NCI-H1092 treated with DMSO at 0.1 percent for 48 hours (cell line): ENCODE data around the gene ASIC5.
A peak's percentile ranks its signal among the peaks of the same experiment; 100 is the strongest.

Source experiments
- DNase-seq: peaks from one replicate; lab custom pipeline; 2025; lab: John Stamatoyannopoulos, UW

The ASIC5 gene

GRCh38 chr4:155879767-155880166 lies 13.7 kb upstream of the ASIC5 start:
- DNase-seq = no peak

DNA sequence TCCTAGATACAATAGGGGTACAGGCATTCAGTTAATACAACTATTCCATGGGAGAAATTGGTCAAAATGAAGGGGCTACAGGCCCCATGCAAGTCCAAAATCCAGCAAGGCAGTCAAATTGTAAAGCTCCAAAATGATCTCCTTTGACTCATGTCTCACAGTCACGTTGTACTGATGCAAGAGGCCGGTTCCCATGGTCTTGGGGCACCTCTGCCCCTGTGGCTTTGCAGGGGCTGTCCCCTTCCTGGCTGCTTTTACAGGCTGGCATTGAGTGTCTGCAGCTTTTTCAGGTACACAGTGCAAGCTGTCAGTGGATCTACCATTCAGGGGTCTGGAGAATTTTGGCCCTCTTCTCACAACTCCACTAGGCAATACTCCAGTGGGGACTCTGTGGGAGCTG lies 12.5 kb upstream of the ASIC5 start:
- no peak for DNase-seq

- no peak for DNase-seq
These were observed 11.9 kb upstream of the ASIC5 start for GRCh38 chr4:155877971-155878370.

- no peak for DNase-seq
These were observed 9.8 kb upstream of the ASIC5 start for GRCh38 chr4:155875878-155876277.

DNA sequence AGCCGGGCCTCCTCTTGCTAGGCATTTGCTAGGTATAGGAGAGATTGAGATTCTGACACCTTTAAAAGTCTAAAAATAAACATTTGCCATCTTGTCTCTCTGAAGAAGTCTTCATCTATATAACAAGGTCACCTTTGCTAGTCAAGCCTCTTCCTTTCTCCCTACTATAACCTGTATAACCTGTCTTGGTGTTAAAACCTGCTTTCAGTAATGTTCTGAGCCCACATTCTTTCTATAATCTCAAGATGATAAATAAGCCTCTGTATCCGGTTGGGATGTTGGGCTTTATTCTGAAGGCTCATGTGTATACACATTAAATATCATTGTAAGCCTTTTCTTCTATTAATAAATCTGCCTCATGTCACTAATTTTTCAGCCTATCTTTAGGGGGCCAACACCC lies 10.2 kb downstream of the ASIC5 start:
- no peak for DNase-seq

DNA sequence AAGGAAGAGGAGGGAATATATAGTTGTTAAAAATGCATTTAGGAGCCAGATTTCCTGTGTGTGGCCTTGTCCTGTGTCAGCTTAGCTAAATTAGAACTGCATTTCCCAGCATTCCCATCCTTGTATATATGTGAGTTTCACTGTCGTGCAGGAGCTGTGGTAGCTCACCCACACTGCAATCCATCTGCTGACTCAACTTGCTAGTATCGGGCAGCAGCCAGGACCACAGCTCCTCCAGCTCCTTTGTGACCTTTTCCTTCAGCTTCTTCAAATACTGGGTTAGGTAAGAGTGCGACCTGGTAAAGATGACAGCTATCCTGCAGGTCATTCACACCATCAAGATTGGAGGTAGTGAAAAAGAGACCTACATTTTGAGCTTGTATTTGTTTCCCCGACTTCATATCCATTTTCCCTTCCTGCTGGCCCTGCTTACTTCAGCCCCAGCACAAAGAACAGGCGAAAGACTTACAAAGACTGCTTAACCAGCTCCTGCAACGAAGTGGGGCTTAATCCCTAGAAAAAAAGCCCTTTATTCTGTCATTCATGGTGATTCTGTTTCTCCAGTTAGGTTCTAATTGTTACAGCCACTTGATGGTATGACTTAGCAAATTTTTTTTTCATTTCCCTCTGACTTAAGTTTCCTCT lies 11.4 kb downstream of the ASIC5 start:
- no peak for DNase-seq

DNA sequence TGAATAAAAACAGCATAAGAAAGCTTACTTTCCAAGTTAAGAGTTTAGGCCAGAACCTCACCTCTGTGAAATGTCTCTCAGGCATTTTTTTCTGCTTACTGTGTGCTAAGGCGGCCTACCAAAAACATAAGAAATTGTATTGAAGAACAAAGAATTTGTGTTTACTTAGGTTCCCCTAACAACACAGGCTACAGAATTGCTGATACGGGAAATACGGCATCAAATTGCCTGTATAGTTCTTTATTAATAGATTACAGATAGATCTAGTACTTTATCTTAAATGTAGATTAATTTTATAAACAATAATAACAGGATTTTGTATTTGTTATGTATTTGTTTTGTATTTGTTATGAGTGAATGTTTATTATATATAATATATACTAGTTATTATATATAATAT lies 12.9 kb downstream of the ASIC5 start:
- no peak for DNase-seq

DNA sequence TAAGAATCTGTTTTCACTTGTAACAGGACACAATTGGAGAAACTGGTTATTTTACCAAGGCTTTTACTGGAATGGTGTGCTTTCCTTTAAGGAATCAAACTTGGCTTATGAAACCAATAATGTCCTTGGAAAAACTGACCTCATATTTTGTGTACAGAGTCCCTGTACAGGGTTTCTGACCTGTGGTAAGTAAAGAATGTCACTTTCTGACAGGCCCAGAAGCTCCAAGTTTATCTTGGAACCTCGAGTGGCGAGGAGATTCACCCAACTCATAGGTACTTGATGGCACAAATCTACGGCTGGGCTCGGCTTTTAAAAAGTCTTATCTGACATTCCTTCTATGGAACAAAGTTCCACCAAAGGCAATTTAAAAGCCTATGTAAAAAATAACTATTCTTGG lies 17.0 kb downstream of the ASIC5 start:
- no peak for DNase-seq

DNA sequence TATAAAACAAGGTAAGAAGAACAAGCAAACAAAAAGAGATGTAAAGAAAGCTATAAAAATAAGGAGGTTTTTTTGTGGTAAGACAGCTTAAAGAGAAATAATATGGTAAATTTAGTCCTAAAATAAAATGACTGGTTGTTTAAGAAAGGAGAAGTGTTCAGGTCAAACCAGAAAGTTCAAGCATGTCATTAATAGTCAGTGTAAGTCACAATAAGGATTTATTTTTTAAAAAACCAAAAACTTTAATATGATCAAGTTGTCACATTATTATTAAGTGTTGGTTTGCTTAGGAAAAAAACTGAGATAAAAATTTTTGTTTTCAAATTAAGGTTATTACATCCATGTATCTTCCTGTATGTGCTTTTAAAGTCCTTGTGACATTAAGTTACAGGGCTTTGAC lies 19.1 kb downstream of the ASIC5 start:
- no peak for DNase-seq

- DNase-seq = no peak
These were observed 24.0 kb downstream of the ASIC5 start for GRCh38 chr4:155842080-155842479.

DNA sequence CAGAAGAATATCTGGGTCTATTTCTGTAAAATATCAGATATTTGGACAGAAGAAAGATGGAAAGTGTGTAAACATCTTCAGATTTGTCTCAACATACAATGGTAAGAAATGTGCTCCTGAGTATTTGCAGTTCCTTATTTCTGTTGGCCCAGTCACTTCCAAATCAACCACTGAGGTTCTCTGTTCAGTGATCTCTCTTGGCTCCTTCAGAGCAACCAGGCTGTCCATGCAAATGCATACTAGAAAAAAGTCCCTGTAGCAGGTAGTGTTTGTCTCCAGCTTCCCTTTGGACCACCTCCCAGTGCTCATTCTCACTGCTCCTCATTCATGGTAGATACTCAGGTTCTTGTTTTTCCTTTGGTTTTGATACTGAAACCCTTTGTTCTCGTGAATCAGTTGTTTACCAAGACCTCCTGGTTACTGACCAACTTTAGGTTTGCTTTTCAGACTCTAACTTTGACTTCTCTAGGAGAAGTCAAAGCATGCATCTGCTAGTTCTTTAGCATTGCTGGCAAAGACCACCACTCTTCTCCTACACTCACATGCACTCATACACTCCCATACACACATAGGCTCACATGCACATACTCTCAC lies 28.8 kb downstream of the ASIC5 start:
- no peak for DNase-seq

DNA sequence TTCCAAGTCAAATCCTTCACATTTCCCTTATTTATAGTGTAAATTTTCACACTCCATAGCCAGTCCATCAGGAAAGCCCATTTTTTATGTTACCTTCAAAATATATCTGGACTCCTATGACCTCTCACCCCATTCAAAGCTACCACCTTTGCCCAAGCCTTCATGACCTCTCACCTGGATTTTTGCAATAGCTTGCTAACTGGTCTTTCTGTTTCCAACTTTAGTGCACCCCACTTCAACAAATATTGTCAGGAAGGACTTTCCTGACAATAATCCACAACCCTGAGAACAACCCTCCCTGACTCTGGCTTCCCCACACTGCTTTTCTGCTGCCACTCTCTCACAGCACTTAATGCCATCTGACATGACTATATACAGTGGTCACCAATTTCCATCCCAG lies 33.4 kb downstream of the ASIC5 start:
- DNase-seq = no peak

- DNase-seq = no peak
These were observed 37.4 kb downstream of the ASIC5 start for GRCh38 chr4:155828628-155829027.

GRCh38 chr4:155822572-155822971 lies 43.5 kb downstream of the ASIC5 start:
- DNase-seq = no peak

- DNase-seq = no peak
These were observed 45.1 kb downstream of the ASIC5 start for GRCh38 chr4:155820887-155821518.

DNA sequence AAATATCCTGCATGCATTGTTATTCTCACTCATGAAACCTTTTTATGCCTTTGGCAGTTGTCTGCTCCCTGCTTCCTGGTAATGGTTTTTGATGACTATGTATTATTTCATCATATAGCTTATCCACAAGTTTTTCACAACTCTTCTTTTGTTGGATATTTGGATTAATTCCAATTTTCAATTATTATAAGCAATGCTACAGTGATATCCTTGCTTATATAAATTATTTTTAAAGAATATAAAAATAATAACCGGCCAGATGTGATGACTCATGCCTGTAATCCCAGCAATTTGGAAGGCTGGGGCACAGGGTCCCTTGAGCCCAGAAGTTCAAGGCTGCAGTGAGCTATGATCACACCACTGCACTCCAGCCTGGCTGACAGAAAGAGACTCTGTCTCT lies 47.0 kb downstream of the ASIC5 start:
- no peak for DNase-seq

DNA sequence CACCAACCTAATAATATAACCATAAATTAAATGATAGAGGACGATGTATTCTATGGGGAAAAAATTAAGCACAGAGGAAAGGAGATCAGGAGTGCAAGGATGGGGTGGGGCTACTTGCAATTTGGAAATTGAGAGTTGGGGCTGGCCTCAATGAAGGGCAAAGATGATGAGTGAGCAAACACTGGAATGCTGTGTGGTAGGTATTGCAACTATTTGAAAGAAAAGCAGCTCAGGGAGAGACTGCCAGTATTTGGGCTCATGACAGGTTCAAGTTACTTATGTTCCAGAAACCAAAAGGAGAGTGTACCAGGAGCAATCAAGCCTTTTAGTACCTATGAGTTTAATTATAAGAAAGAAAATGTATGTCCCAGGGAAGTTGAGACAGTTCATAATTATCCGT lies 47.4 kb downstream of the ASIC5 start:
- no peak for DNase-seq

- DNase-seq = no peak
These were observed 55.0 kb downstream of the ASIC5 start for GRCh38 chr4:155811083-155811482.

DNA sequence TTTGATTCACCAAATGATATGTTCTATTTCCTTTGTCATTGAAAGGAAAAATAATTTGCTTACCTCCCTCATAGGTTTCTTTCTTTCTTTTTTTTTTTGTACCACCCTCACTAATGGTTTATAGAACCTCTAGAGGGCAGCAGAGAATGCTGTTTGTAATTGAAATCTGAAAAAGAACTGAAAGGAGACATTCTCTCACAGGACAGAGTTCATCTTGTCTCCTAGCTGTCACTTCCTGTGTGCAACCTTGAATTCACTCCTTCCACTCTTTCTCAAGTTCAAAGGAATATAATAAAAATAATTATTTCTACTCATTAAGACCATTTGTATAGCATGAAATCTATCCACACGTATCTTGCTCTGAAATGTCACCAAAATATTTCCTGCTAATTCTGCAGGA lies 56.2 kb downstream of the ASIC5 start:
- DNase-seq = peak; percentile 46

DNA sequence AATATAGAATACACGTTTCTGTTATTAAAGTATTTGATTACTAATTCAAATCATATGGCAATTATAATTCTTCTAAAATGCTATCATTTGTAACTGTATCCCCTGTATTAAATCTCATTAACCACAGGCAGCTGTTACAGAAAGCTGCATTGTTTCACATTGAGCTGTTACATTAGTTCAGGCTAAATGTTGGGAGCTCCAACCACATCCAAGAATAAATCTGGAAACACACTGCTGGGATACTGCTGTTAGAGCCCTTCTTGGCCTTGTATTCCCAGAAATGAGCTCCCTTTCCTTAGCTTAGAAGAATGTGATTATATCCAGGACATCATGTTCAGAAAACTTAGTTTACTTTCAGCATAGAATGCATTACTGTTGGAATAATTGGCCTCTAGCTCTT lies 59.1 kb downstream of the ASIC5 start:
- no peak for DNase-seq

GRCh38 chr4:155805016-155805415 lies 61.1 kb downstream of the ASIC5 start:
- no peak for DNase-seq

- DNase-seq = no peak
These were observed 63.7 kb downstream of the ASIC5 start for GRCh38 chr4:155802190-155802959.
